ENCODE measurements around the gene TRAK2. TPM values are rescaled to one million over a fixed set of nuclear protein-coding genes. Genes with fewer than 3 reads are reported as not detected.

The TRAK2 gene
- total and polyA plus RNA-seq, 2 of the 8 experiments (the other 6 are each of a cell fraction or from before 2014, with no cell fraction given) = 4.5 to 15.7 TPM

DNA sequence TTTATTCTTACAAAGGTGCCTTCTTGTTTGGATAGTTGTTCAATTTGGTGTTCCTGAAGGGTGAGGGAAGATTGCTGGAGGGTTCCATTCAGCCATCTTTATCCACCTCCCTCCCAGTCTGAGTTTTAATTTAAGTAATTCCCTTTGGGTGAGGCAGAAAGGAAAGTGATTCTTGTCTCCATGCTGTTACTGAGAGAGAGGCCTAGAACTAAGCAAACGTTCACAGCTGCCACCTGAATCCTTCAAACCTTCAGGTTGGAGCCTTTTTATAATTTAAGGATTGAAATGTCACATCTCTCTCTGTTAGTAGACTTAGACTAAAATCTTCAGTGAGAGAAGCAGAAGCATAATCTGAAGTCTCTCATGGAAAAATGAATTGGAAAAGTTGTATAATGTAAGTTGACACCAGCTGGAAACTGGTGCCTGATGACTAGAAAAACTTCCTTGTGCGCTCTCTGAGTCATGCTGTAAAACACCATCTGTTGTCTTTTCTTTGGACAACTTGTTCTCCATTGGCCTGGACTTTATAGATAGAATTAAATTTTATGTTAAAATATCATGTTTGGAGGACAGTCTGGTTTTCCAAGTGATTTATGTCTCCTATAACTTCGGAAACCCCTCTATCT is 14.9 kb upstream of the TRAK2 start:
- H3K4me1 ChIP-seq (replicated peaks in 1 of 4; ENCODE audit: control insufficient read depth in 3 of 4, insufficient read depth in 4 of 4, low read length in 3 of 4) = peaks cover 0 to 4% (median 4%) of the 10 kb centered on the region in 4 experiments; a peak in 4 of 7 replicates
- H3K23me2 ChIP-seq (ENCODE audit: low read depth, low read length) = no peaks in the 10 kb centered on the region
- no peak overlapping the region for H2AFZ ChIP-seq (ENCODE audit: low read length)
- WGBS, 2 experiments (ENCODE audit: extremely low coverage in 1 of 2, insufficient coverage in 1 of 2, insufficient read length in 1 of 2, insufficient replicate concordance in 2 of 2, low coverage in 1 of 2, low lambda C conversion rate in 2 of 2, missing lambda C conversion rate in 1 of 2) = 85% methylated on average over 3 of the region's 3 CpGs; no CpG with 5 or more reads in 1 of the 2 experiments
- no peak overlapping the region for H2BK20ac ChIP-seq (ENCODE audit: low read length)
- no peaks in the 10 kb centered on the region for H3K79me2 ChIP-seq (ENCODE audit: control insufficient read depth in 1 of 2, insufficient read depth in 2 of 2, low read length in 2 of 2)
- H3K18ac ChIP-seq (ENCODE audit: extremely low read depth, low read length) = no peak overlapping the region
- DNase-seq (ENCODE audit: low read depth in 1 of 2, low spot score in 2 of 2) (no peak), FAIRE-seq (no peak)
- no peak overlapping the region for H2AK5ac ChIP-seq (ENCODE audit: low read depth, low read length)
- no peak overlapping the region for H3K4me2 ChIP-seq (ENCODE audit: insufficient read depth in 1 of 2, low read depth in 2 of 2, low read length in 2 of 2)
- H4K20me1 ChIP-seq (replicated peaks in 1 of 2; ENCODE audit: control insufficient read depth in 1 of 2, insufficient read depth in 2 of 2, low read length in 2 of 2) = no peaks in the 10 kb centered on the region
- H3K4ac ChIP-seq (replicated peaks; ENCODE audit: insufficient read length, low read depth, low read length) = no peak overlapping the region
- H2BK12ac ChIP-seq (ENCODE audit: low read depth, low read length) = no peak overlapping the region
- no peaks in the 10 kb centered on the region for H3K79me1 ChIP-seq (ENCODE audit: low read depth, low read length)
- CTCF ChIA-PET (ENCODE audit: partially characterized antibody) = interaction anchor here (0.6 to 1.3 kb wide), 3 partner anchors 10 to 843 kb away, joined by 3 to 9 read pairs (median 3); no protein-coding TSS in a partner anchor
- no peak overlapping the region for H3K14ac ChIP-seq (ENCODE audit: insufficient read length)
- no peaks in the 10 kb centered on the region for H3K27me3 ChIP-seq (replicated peaks in 1 of 4; ENCODE audit: control insufficient read depth in 3 of 4, extremely low read depth in 1 of 4, insufficient read depth in 3 of 4, low read length in 3 of 4)
- H3K23ac ChIP-seq (ENCODE audit: insufficient read length) = no peak overlapping the region
- no peak overlapping the region for H3K9ac ChIP-seq (replicated peaks in 1 of 4; ENCODE audit: extremely low read depth in 1 of 4, low read depth in 3 of 4, low read length in 3 of 4)
- H3K27ac ChIP-seq (ENCODE audit: low read depth, low read length) = no peak overlapping the region
- no peak overlapping the region for H4K8ac ChIP-seq (ENCODE audit: extremely low read depth, insufficient read depth, low read length)
- no peak overlapping the region for H2BK5ac ChIP-seq (ENCODE audit: low read depth, low read length)
- H3K9me3 ChIP-seq (ENCODE audit: insufficient read depth in 2 of 2, low read depth in 1 of 2, low read length in 1 of 2) = no peaks in the 10 kb centered on the region
- H2BK120ac ChIP-seq (replicated peaks; ENCODE audit: low read depth, low read length) = no peak overlapping the region
- no peak overlapping the region for H2BK15ac ChIP-seq (ENCODE audit: low read length)
- no peak overlapping the region for H4K91ac ChIP-seq (replicated peaks; ENCODE audit: insufficient read length, low read length)
- H4K5ac ChIP-seq (ENCODE audit: insufficient read length, low read depth, low read length) = no peak overlapping the region
- no peak overlapping the region for H3K4me3 ChIP-seq (ENCODE audit: extremely low read depth in 1 of 4, insufficient read depth in 2 of 4, low read depth in 3 of 4, low read length in 4 of 4)
- POLR2A ChIA-PET (ENCODE audit: partially characterized antibody) = interaction anchor here (2.6 kb wide), 1 partner anchor 14 kb away, joined by 9 read pairs; the partner anchor contains the start of genes STRADB and TRAK2
- no peaks in the 10 kb centered on the region for H3K36me3 ChIP-seq (ENCODE audit: control insufficient read depth in 2 of 4, insufficient read depth in 4 of 4, low read length in 3 of 4)
- no peak overlapping the region for H3K56ac ChIP-seq (replicated peaks; ENCODE audit: insufficient read length, low read depth, low read length)
- TF ChIP-seq CHD2 (IDR thresholded peaks at IDR 0.05; ENCODE audit: low read length) = no peak
- TF ChIP-seq TEAD4 (IDR thresholded peaks at IDR 0.05; ENCODE audit: low read depth, low read length) = no peak
- TF ChIP-seq SP4 (IDR thresholded peaks at IDR 0.05; ENCODE audit: low read length) = no peak
- TF ChIP-seq MAFK (IDR thresholded peaks at IDR 0.05; ENCODE audit: low read depth, low read length) = no peak
- no peak for TF ChIP-seq CTBP2 (IDR thresholded peaks at IDR 0.05; ENCODE audit: borderline replicate concordance, insufficient read depth, insufficient read length, low read length)
- no peak for TF ChIP-seq KDM1A (IDR thresholded peaks at IDR 0.05; ENCODE audit: borderline replicate concordance, low read length)
- TF ChIP-seq BRCA1 (IDR thresholded peaks at IDR 0.05; ENCODE audit: low read depth, low read length) = no peak
- no peak for TF ChIP-seq JUND (IDR thresholded peaks at IDR 0.05; ENCODE audit: low read length)

All from H1 (cell line).